ENCODE measurements around the gene RALGAPA2. TPM values are rescaled to one million over a fixed set of nuclear protein-coding genes. Genes with fewer than 3 reads are reported as not detected.

The RALGAPA2 gene
- total RNA-seq, 3 donors from 2014 or later (not counting 1 experiment from before 2014, with no cell fraction given), result 26.6 to 33.9 (median 33.1) TPM

- intact Hi-C loops (cut with micrococcal nuclease), result no loop called here
- H3K27me3 Mint-ChIP-seq (ENCODE audit: low read depth in 2 of 2), result no peaks in the 10 kb centered on the region
- peak overlapping the region; percentile 32 to 35 for H3K27ac Mint-ChIP-seq
- 63% methylated on average over 7 of the region's 7 CpGs for WGBS (ENCODE audit: insufficient coverage)
- Histone ChIP-seq H3K27ac (ENCODE audit: low read length) (no peak overlapping the region), H3K27me3 (ENCODE audit: control insufficient read depth, insufficient read depth, low read length) (no peaks in the 10 kb centered on the region), H3K4me1 (ENCODE audit: control insufficient read depth, insufficient read depth, low read length) (peaks cover 15% of the 10 kb centered on the region), H3K36me3 (ENCODE audit: control insufficient read depth, insufficient read depth, low read length) (no peaks in the 10 kb centered on the region), H3K9me3 (ENCODE audit: control insufficient read depth, insufficient read depth, low read length) (no peaks in the 10 kb centered on the region), H3K4me3 (ENCODE audit: low read length) (no peak overlapping the region)
- H3K36me3 Mint-ChIP-seq, result no peaks in the 10 kb centered on the region
- peaks cover 54 to 59% of the 10 kb centered on the region in 2 donors for H3K4me1 Mint-ChIP-seq
- no peaks in the 10 kb centered on the region for H3K9me3 Mint-ChIP-seq
- TF ChIP-seq CTCF (IDR thresholded peaks at IDR 0.05), result no peak
- DNase-seq (no peak), ATAC-seq (peak; percentile 44 to 63 (median 47))
- H3K4me3 Mint-ChIP-seq, result no peak overlapping the region
Measured at GRCh38 chr20:20680991-20681508, 31.4 kb downstream of the RALGAPA2 start.

- no peak overlapping the region for H3K4me3 Mint-ChIP-seq
- H3K27ac Mint-ChIP-seq, result no peak overlapping the region
- peaks cover 53 to 54% of the 10 kb centered on the region in 2 donors for H3K4me1 Mint-ChIP-seq
- no peaks in the 10 kb centered on the region for H3K9me3 ChIP-seq (ENCODE audit: control insufficient read depth, insufficient read depth, low read length)
- H3K36me3 ChIP-seq (ENCODE audit: control insufficient read depth, insufficient read depth, low read length), result no peaks in the 10 kb centered on the region
- H3K27ac ChIP-seq (ENCODE audit: low read length), result no peak overlapping the region
- H3K9me3 Mint-ChIP-seq, result no peaks in the 10 kb centered on the region
- intact Hi-C loops (cut with micrococcal nuclease), result no loop called here
- H3K27me3 Mint-ChIP-seq (ENCODE audit: low read depth in 2 of 2), result no peaks in the 10 kb centered on the region
- 94% methylated on average over 3 of the region's 3 CpGs for WGBS (ENCODE audit: insufficient coverage)
- H3K27me3 ChIP-seq (ENCODE audit: control insufficient read depth, insufficient read depth, low read length), result no peaks in the 10 kb centered on the region
- no peaks in the 10 kb centered on the region for H3K36me3 Mint-ChIP-seq
- ATAC-seq (no peak), DNase-seq (no peak)
- TF ChIP-seq CTCF (IDR thresholded peaks at IDR 0.05), result no peak
- peaks cover 18% of the 10 kb centered on the region for H3K4me1 ChIP-seq (ENCODE audit: control insufficient read depth, insufficient read depth, low read length)
- H3K4me3 ChIP-seq (ENCODE audit: low read length), result no peak overlapping the region
Measured at GRCh38 chr20:20679316-20679715, 33.1 kb downstream of the RALGAPA2 start.

GRCh38 chr20:20677186-20677585, 35.3 kb downstream of the RALGAPA2 start:
- peaks cover 9% of the 10 kb centered on the region for H3K4me1 ChIP-seq (ENCODE audit: control insufficient read depth, insufficient read depth, low read length)
- no peaks in the 10 kb centered on the region for H3K36me3 Mint-ChIP-seq
- ATAC-seq (no peak), DNase-seq (no peak)
- 95% methylated on average over 3 of the region's 3 CpGs for WGBS (ENCODE audit: insufficient coverage)
- no peak for TF ChIP-seq CTCF (IDR thresholded peaks at IDR 0.05)
- no peak overlapping the region for H3K4me3 Mint-ChIP-seq
- H3K27me3 Mint-ChIP-seq (ENCODE audit: low read depth in 2 of 2), result no peaks in the 10 kb centered on the region
- peaks cover 32 to 33% of the 10 kb centered on the region in 2 donors for H3K4me1 Mint-ChIP-seq
- no peaks in the 10 kb centered on the region for H3K9me3 ChIP-seq (ENCODE audit: control insufficient read depth, insufficient read depth, low read length)
- H3K27ac ChIP-seq (ENCODE audit: low read length), result no peak overlapping the region
- no peak overlapping the region for H3K4me3 ChIP-seq (ENCODE audit: low read length)
- no peaks in the 10 kb centered on the region for H3K9me3 Mint-ChIP-seq
- H3K36me3 ChIP-seq (ENCODE audit: control insufficient read depth, insufficient read depth, low read length), result no peaks in the 10 kb centered on the region
- peak overlapping the region in 1 of 2 donors; percentile 16 for H3K27ac Mint-ChIP-seq
- intact Hi-C loops (cut with micrococcal nuclease), result no loop called here
- H3K27me3 ChIP-seq (ENCODE audit: control insufficient read depth, insufficient read depth, low read length), result no peaks in the 10 kb centered on the region

- Mint-ChIP-seq H3K36me3 (no peaks in the 10 kb centered on the region), H3K9me3 (no peaks in the 10 kb centered on the region), H3K4me1 (peaks cover 34 to 38% of the 10 kb centered on the region in 2 donors), H3K4me3 (no peak overlapping the region), H3K27me3 (ENCODE audit: low read depth in 2 of 2) (no peaks in the 10 kb centered on the region), H3K27ac (peak overlapping the region in 1 of 2 donors; percentile 29)
- Histone ChIP-seq H3K27me3 (ENCODE audit: control insufficient read depth, insufficient read depth, low read length) (no peaks in the 10 kb centered on the region), H3K27ac (ENCODE audit: low read length) (no peak overlapping the region), H3K9me3 (ENCODE audit: control insufficient read depth, insufficient read depth, low read length) (no peaks in the 10 kb centered on the region), H3K36me3 (ENCODE audit: control insufficient read depth, insufficient read depth, low read length) (no peaks in the 10 kb centered on the region), H3K4me3 (ENCODE audit: low read length) (no peak overlapping the region), H3K4me1 (ENCODE audit: control insufficient read depth, insufficient read depth, low read length) (peaks cover 6% of the 10 kb centered on the region)
- intact Hi-C loops (cut with micrococcal nuclease), result no loop called here
- DNase-seq, result no peak
- WGBS (ENCODE audit: insufficient coverage), result 0% methylated on average over 1 of the region's 1 CpG
- peak; percentile 47 to 79 (median 62) for ATAC-seq
- no peak for TF ChIP-seq CTCF (IDR thresholded peaks at IDR 0.05)
Measured at GRCh38 chr20:20668639-20669038, 43.8 kb downstream of the RALGAPA2 start.

Data from natural killer cell (primary cell).